HEK293 (cell line): ENCODE results near the gene CCND1.

Source experiments
- CTCF ChIP-seq: fragments of 450-650 bp; formaldehyde crosslinking; IDR thresholded peaks from 2 replicates; pipeline ENCODE4 v1.5.1; 2016; ENCODE audit warnings: missing biosample characterization, missing genetic modification characterization
- ELK4 ChIP-seq: IDR thresholded peaks from 2 replicates; pipeline ENCODE4 v1.6.1; 2011; ENCODE audit warnings: mild to moderate bottlenecking, low read depth, low read length, borderline replicate concordance
- PRDM1 ChIP-seq: fragments of 450-650 bp; formaldehyde crosslinking; IDR thresholded peaks from 2 replicates; pipeline ENCODE4; 2016; ENCODE audit warnings: missing biosample characterization, missing genetic modification characterization
- RBAK ChIP-seq: fragments of 450-650 bp; formaldehyde crosslinking; IDR thresholded peaks from 2 replicates; pipeline ENCODE4 v1.5.1; 2016; ENCODE audit warnings: missing biosample characterization, missing genetic modification characterization
- REST ChIP-seq: fragments of 450-650 bp; formaldehyde crosslinking; IDR thresholded peaks from 2 replicates; pipeline ENCODE4 v1.5.1; 2016; ENCODE audit warnings: missing biosample characterization, missing genetic modification characterization
- SP2 ChIP-seq: fragments of 450-650 bp; formaldehyde crosslinking; IDR thresholded peaks from 2 replicates; pipeline ENCODE4 v1.5.1; 2016; ENCODE audit warnings: missing biosample characterization, missing genetic modification characterization
- ZNF24 ChIP-seq: fragments of 450-650 bp; formaldehyde crosslinking; IDR thresholded peaks from 2 replicates; pipeline ENCODE4 v1.5.1; 2016; ENCODE audit warnings: missing biosample characterization, missing genetic modification characterization
- ZNF274 ChIP-seq, 2 experiments: fragments of 200-500 bp in 1 of 2; fragments of 450-650 bp in 1 of 2; sonication (Bioruptor generic) in 1 of 2; formaldehyde crosslinking in 1 of 2; IDR thresholded peaks; 2 replicates each; pipeline versions ENCODE4 v1.5.1 to v1.6.1; 2014 to 2016; ENCODE audit warnings: borderline replicate concordance in 1 of 2, inconsistent platforms in 1 of 2, low read length in 1 of 2, missing biosample characterization in 1 of 2, missing genetic modification characterization in 1 of 2
- ZNF398 ChIP-seq: fragments of 450-650 bp; formaldehyde crosslinking; IDR thresholded peaks from 2 replicates; pipeline ENCODE4 v1.5.1; 2017; ENCODE audit warnings: missing biosample characterization, missing genetic modification characterization
- ZNF548 ChIP-seq: fragments of 450-650 bp; formaldehyde crosslinking; IDR thresholded peaks from 2 replicates; pipeline ENCODE4 v1.5.1; 2016; ENCODE audit warnings: missing biosample characterization, missing genetic modification characterization
- ZNF639 ChIP-seq: fragments of 450-650 bp; formaldehyde crosslinking; IDR thresholded peaks from 2 replicates; pipeline ENCODE4 v1.5.1; 2016; ENCODE audit warnings: missing biosample characterization, missing genetic modification characterization

GRCh38 chr11:69671734-69672465, 30.9 kb downstream of the CCND1 start:
- no peak for TF ChIP-seq PRDM1 (tag by site-specific recombination)
- no peak for TF ChIP-seq CTCF (tag by site-specific recombination)
- TF ChIP-seq ZNF548 (tag by site-specific recombination) = no peak
- no peak for TF ChIP-seq REST
- no peak for TF ChIP-seq ZNF24 (tag by site-specific recombination)
- no peak for TF ChIP-seq ZNF274 (IDR thresholded peaks at IDR 0.05; ENCODE audit: low read length)
- no peak for TF ChIP-seq ZNF274 (tag by site-specific recombination; IDR thresholded peaks at IDR 0.05; ENCODE audit: borderline replicate concordance)
- TF ChIP-seq ZNF398 = no peak
- TF ChIP-seq SP2 (tag by site-specific recombination) = no peak
- TF ChIP-seq ZNF639 (tag by site-specific recombination) = no peak
- TF ChIP-seq RBAK (tag by site-specific recombination) = no peak
- no peak for TF ChIP-seq ELK4
